ENCODE data around the gene MMP10.
"Not testable (repeated sequence)": the region's sequence is repeated elsewhere in the genome, so short reads cannot be mapped to it uniquely, and the experiment has no call there.

Gene MMP10

GRCh38 chr11:102730944-102731343 is 49.5 kb downstream of the MMP10 start:
- not testable (repeated sequence) for H3K4me3 ChIP-seq (ENCODE audit: low read depth in 1 of 5, low read length in 5 of 5); H3K27me3 ChIP-seq (ENCODE audit: control insufficient read depth in 5 of 5, insufficient read depth in 4 of 5, low read length in 5 of 5); H3K27ac ChIP-seq (ENCODE audit: low read depth, low read length); H3K36me3 ChIP-seq (ENCODE audit: control insufficient read depth in 5 of 5, insufficient read depth in 5 of 5, low read length in 5 of 5); H3K9ac ChIP-seq (ENCODE audit: low read length in 5 of 5); H3K9me3 ChIP-seq (ENCODE audit: control insufficient read depth in 5 of 5, low read length in 5 of 5); H3K4me1 ChIP-seq (ENCODE audit: control insufficient read depth in 5 of 5, insufficient read depth in 5 of 5, low read length in 5 of 5)

- H3K4me1 ChIP-seq (ENCODE audit: control insufficient read depth in 5 of 5, insufficient read depth in 5 of 5, low read length in 5 of 5): peaks cover 0 to 5% (median 0%) of the 10 kb centered on the region in 5 donors
- H3K9ac ChIP-seq (ENCODE audit: low read length in 5 of 5): no peak overlapping the region
- H3K9me3 ChIP-seq (ENCODE audit: control insufficient read depth in 5 of 5, low read length in 5 of 5): no peaks in the 10 kb centered on the region
- H3K36me3 ChIP-seq (ENCODE audit: control insufficient read depth in 5 of 5, insufficient read depth in 5 of 5, low read length in 5 of 5): no peaks in the 10 kb centered on the region
- H3K4me3 ChIP-seq (ENCODE audit: low read depth in 1 of 5, low read length in 5 of 5): no peak overlapping the region
- H3K27ac ChIP-seq (ENCODE audit: low read depth, low read length): no peak overlapping the region
- H3K27me3 ChIP-seq (ENCODE audit: control insufficient read depth in 5 of 5, insufficient read depth in 4 of 5, low read length in 5 of 5): peaks cover 0 to 3% (median 0%) of the 10 kb centered on the region in 5 donors
These were observed 50.3 kb downstream of the MMP10 start for GRCh38 chr11:102729849-102730815.

GRCh38 chr11:102727890-102728289 is 52.5 kb downstream of the MMP10 start:
- Histone ChIP-seq H3K9ac (ENCODE audit: low read length in 5 of 5) (no peak overlapping the region), H3K9me3 (ENCODE audit: control insufficient read depth in 5 of 5, low read length in 5 of 5) (no peaks in the 10 kb centered on the region), H3K4me3 (ENCODE audit: low read depth in 1 of 5, low read length in 5 of 5) (no peak overlapping the region), H3K27ac (ENCODE audit: low read depth, low read length) (no peak overlapping the region), H3K36me3 (ENCODE audit: control insufficient read depth in 5 of 5, insufficient read depth in 5 of 5, low read length in 5 of 5) (no peaks in the 10 kb centered on the region), H3K27me3 (ENCODE audit: control insufficient read depth in 5 of 5, insufficient read depth in 4 of 5, low read length in 5 of 5) (peaks cover 0 to 3% (median 0%) of the 10 kb centered on the region in 5 donors), H3K4me1 (ENCODE audit: control insufficient read depth in 5 of 5, insufficient read depth in 5 of 5, low read length in 5 of 5) (peaks cover 0 to 5% (median 0%) of the 10 kb centered on the region in 5 donors)

DNA sequence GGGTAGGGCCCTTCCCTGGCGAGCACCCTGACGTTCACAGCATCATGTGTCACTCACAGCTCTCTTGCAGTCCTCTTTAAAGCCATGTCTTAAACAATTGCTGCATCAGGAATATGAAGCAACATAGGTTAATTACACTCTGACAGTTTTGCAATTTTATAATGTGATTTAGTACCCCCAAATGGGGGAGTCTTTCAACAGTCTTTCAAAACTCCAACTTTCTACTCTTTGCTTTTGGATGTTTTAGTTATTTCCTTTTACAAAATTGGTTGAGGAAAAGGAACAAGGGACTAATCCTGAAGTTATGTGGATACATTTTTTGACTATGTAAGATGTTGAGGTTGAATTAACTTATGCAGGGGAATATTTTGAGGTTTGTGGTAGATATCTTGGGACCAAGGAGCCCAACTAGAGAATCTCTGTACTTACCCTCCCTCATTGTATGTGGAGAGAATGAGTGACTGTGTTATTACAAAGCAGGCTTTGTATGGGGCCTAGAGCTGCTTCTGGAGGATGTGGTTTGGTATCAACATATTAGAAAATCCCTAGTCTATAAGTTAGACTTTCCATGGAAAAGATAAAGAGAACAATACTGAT is 55.4 kb downstream of the MMP10 start, which contains the start of gene MMP8:
Gene MMP8, minus strand, starts transcription at position 51 of the 597 bp plus-strand sequence. CDS start 99 bp downstream, outside the sequence.
- Histone ChIP-seq H3K36me3 (ENCODE audit: control insufficient read depth in 5 of 5, insufficient read depth in 5 of 5, low read length in 5 of 5) (no peaks in the 10 kb centered on the region), H3K4me3 (ENCODE audit: low read depth in 1 of 5, low read length in 5 of 5) (no peak within 1 kb of the TSS), H3K27me3 (ENCODE audit: control insufficient read depth in 5 of 5, insufficient read depth in 4 of 5, low read length in 5 of 5) (no peaks in the 10 kb centered on the region), H3K27ac (ENCODE audit: low read depth, low read length) (no peak within 1 kb of the TSS), H3K9ac (ENCODE audit: low read length in 5 of 5) (no peak within 1 kb of the TSS), H3K4me1 (ENCODE audit: control insufficient read depth in 5 of 5, insufficient read depth in 5 of 5, low read length in 5 of 5) (peaks cover 0 to under 1% (median 0%) of the 10 kb centered on the region in 5 donors), H3K9me3 (ENCODE audit: control insufficient read depth in 5 of 5, low read length in 5 of 5) (no peaks in the 10 kb centered on the region)

DNA sequence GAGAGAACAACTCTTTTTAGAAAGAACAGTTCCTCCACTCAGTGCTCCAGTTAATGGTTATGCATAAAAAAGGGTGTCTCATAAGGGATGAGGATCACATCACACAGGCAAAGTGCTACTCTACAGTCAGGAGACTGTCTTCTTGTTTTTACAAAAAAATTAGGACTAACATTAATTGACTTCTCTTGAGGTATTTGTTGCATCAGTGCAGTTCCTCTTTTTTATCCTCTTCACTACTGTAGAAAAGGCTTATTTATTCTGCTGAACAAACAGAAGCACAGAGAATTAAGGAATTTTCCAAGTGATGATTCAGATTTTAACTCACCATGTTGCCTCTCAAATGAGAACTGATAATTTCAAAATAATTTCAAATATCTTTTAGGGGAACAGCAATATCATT is 57.6 kb downstream of the MMP10 start:
- H3K27ac ChIP-seq (ENCODE audit: low read depth, low read length): no peak overlapping the region
- no peak overlapping the region for H3K9ac ChIP-seq (ENCODE audit: low read length in 5 of 5)
- no peaks in the 10 kb centered on the region for H3K4me1 ChIP-seq (ENCODE audit: control insufficient read depth in 5 of 5, insufficient read depth in 5 of 5, low read length in 5 of 5)
- no peaks in the 10 kb centered on the region for H3K27me3 ChIP-seq (ENCODE audit: control insufficient read depth in 5 of 5, insufficient read depth in 4 of 5, low read length in 5 of 5)
- no peaks in the 10 kb centered on the region for H3K9me3 ChIP-seq (ENCODE audit: control insufficient read depth in 5 of 5, low read length in 5 of 5)
- H3K4me3 ChIP-seq (ENCODE audit: low read depth in 1 of 5, low read length in 5 of 5): no peak overlapping the region
- H3K36me3 ChIP-seq (ENCODE audit: control insufficient read depth in 5 of 5, insufficient read depth in 5 of 5, low read length in 5 of 5): no peaks in the 10 kb centered on the region

Data from subcutaneous abdominal adipose tissue (tissue), 5 donors.